ENCODE measurements around the gene SEC24D.

DNA sequence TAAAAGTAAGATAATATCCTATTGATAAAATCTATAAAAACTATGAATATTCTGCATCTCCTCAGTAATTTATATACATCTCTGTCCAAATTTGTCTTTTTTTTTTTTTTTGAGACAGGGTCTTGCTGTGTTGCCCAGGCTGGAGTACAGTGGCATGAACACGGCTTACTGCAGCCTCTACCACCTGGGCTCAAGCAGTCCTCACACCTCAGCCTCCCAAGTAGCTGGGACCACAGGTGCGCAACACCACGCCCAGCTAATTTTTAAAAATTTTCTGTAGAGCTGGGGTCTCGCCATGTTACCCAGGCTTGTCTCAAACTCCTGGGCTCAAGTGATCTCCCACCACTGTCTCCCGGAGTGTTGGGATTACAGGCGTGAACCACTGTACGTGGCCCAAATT, 12.3 kb upstream of the SEC24D start:
- TF ChIP-seq EZH2phosphoT487 (conservative IDR thresholded peaks at IDR 0.05; ENCODE audit: low read length), result no peak
- TF ChIP-seq, protein P1, sequence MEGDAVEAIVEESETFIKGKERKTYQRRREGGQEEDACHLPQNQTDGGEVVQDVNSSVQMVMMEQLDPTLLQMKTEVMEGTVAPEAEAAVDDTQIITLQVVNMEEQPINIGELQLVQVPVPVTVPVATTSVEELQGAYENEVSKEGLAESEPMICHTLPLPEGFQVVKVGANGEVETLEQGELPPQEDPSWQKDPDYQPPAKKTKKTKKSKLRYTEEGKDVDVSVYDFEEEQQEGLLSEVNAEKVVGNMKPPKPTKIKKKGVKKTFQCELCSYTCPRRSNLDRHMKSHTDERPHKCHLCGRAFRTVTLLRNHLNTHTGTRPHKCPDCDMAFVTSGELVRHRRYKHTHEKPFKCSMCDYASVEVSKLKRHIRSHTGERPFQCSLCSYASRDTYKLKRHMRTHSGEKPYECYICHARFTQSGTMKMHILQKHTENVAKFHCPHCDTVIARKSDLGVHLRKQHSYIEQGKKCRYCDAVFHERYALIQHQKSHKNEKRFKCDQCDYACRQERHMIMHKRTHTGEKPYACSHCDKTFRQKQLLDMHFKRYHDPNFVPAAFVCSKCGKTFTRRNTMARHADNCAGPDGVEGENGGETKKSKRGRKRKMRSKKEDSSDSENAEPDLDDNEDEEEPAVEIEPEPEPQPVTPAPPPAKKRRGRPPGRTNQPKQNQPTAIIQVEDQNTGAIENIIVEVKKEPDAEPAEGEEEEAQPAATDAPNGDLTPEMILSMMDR (IDR thresholded peaks at IDR 0.05; ENCODE audit: insufficient read depth, low read length, poor library complexity, severe bottlenecking), result no peak

Data from SU-DHL-6 (cell line).